Cardiac fibroblast (primary cell): ENCODE data around the gene RCBTB2.

ENCODE experiments used
- DNase-seq, 2 donors: peaks; one replicate each; pipeline versions ENCODE4 v3.0.0 to v3.0.0-alpha.2; 2010; ENCODE audit warnings: low read depth in 2 of 2
- H3K4me3 ChIP-seq, 2 donors: replicated peaks in 1 of 2; 1 replicate in 1 of 2; 2 replicates in 1 of 2; pipeline ENCODE4 v1.5.1; 2011; ENCODE audit warnings: low read depth in 2 of 2, low read length in 2 of 2, mild to moderate bottlenecking in 2 of 2, moderate library complexity in 1 of 2
- TF ChIP-seq, protein P1 (sequence below): IDR thresholded peaks from one replicate; pipeline ENCODE4 v1.5.1; 2011; ENCODE audit warnings: low read depth, mild to moderate bottlenecking, low read length, inconsistent platforms

Gene RCBTB2

DNA sequence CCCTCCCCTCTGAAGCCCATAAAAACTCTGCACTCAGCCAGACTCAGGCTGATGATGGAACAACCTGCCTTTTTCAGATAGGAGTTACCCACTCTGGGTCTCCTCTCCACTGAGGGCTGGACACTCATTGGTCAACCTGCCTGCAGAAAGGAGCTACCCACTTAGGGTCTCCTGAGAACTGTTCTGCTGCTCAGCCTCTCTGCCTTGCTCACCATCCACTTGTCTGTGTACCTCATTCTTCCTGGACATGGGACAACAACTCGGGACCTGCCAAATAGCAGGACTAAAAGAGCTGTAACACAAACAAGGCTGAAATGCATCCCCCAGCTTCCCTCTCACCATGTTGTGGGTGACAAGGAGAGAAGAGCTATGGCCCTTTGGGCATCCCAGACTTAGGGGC is 18.4 kb upstream of the RCBTB2 start:
- TF ChIP-seq, protein P1, sequence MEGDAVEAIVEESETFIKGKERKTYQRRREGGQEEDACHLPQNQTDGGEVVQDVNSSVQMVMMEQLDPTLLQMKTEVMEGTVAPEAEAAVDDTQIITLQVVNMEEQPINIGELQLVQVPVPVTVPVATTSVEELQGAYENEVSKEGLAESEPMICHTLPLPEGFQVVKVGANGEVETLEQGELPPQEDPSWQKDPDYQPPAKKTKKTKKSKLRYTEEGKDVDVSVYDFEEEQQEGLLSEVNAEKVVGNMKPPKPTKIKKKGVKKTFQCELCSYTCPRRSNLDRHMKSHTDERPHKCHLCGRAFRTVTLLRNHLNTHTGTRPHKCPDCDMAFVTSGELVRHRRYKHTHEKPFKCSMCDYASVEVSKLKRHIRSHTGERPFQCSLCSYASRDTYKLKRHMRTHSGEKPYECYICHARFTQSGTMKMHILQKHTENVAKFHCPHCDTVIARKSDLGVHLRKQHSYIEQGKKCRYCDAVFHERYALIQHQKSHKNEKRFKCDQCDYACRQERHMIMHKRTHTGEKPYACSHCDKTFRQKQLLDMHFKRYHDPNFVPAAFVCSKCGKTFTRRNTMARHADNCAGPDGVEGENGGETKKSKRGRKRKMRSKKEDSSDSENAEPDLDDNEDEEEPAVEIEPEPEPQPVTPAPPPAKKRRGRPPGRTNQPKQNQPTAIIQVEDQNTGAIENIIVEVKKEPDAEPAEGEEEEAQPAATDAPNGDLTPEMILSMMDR, result no peak
- H3K4me3 ChIP-seq, result no peak overlapping the region
- no peak for DNase-seq

DNA sequence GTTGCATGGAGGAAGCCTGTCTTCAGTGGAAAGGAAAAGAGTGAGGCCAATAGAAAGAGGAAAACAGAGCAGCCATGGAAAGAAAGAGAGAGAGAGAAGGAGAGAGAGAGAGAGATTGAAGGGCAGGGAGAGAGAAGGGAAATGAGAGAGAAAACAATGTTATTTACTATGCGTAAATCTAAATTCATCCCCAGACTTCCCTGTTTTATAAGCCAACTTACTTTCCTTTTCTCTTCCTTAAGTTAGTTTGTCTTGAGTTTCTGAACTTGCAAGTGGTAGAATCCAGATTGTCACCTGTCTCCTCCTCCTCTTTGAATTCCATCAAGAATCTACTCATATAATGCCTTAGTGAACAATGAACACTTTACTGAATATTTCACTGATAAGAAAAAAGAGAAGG is 16.8 kb upstream of the RCBTB2 start:
- H3K4me3 ChIP-seq, result no peak overlapping the region
- no peak for DNase-seq
- TF ChIP-seq, protein P1, result no peak

DNA sequence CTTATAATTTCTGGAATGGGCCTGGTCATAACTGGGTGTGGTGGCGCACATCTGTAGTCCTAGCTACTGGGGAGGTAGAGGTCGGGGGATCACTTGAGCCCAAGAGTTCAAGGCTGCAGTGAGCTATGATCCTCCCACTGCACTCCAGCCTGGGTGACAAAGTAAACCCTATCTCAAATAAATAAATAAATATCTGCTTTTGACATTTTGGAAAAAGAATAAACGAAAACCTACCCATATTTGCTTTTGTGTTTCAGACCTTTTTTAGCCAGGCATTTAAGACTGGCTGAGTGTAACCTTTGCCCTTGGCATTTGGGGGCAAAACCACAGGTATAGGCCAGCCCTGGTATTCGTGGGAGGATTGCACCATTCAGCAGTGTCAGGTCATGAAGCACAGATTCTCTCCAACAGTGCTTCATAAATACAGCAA is 14.8 kb upstream of the RCBTB2 start:
- TF ChIP-seq, protein P1, result no peak
- DNase-seq, result no peak
- H3K4me3 ChIP-seq, result no peak overlapping the region

DNA sequence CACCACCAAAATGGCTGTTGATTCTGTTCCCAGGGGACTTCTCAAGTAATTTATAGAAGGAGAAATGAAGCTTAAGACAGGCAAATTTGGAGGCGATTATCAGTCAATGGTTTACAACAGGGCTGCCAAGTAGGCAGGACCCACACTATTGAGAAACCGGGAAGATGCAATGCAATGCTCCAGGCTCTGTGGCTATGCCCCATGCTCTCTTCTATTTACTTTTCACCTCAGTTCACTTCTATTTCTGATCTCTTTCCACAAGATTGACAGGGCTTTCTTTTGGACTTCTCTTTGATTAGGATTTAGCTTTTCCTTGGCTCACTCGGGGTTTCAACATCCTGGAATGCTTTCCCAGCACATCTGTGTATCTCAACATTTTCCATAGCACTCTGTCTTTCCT is 12.7 kb upstream of the RCBTB2 start:
- DNase-seq, result no peak
- TF ChIP-seq, protein P1, result no peak
- H3K4me3 ChIP-seq, result no peak overlapping the region

DNA sequence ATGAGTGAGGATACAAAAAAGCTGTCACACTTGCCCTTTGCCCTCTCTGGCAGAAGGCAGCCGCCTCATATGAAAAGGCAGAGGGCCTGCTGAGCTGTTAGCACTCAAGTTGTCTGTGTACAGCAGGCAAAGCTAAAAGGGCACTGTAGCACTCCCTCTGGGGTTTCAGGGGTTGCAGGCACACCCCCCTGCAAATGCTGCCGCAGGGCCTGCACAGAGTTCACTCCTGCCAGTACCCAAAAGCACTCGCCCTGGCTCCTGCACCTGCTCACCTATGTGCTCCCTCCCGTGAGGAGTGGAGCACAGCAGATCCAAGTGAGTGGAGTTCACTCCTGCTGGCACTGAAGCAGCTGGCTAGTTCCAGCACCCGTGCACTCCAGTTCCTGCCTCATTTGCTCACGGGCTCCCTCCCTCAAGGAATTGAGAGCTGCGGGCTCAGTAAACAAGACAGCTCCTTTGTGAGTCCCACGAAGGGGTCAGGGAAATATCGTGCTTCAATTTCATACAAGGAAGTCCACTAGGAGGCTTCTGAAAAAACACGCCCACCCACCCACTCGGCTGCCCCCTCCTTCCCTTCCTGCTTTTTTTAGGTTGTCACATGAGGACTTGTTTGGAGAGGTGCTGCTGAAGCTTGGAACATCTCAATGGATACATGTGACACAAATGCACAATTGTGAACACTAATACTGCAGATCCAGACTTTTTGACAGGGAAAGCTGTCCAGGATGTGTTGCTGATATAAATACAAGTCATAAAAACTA is 9.9 kb upstream of the RCBTB2 start:
- TF ChIP-seq, protein P1, result peak; percentile 5
- no peak overlapping the region for H3K4me3 ChIP-seq
- peak; percentile 21 to 63 for DNase-seq

DNA sequence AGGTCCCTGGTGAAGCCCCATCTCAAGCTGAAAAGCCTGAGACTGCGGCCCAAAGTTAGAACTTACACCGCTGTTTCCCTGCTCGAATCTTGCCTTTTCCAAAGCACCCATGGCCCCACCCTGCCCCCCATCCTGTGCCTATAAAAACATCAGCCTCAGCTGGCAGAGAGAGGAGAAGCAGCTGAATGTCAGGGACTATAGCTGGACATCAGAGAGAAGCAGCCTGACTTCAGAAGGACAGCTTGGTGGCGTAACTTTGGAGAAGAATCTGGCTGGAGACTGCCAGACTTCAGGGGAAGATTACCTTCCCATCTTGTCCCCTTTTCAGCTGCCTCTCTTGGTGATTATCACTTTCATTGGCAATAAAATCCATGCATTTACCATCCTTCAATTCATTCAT is 9.3 kb upstream of the RCBTB2 start:
- no peak overlapping the region for H3K4me3 ChIP-seq
- no peak for DNase-seq
- TF ChIP-seq, protein P1, result no peak

DNA sequence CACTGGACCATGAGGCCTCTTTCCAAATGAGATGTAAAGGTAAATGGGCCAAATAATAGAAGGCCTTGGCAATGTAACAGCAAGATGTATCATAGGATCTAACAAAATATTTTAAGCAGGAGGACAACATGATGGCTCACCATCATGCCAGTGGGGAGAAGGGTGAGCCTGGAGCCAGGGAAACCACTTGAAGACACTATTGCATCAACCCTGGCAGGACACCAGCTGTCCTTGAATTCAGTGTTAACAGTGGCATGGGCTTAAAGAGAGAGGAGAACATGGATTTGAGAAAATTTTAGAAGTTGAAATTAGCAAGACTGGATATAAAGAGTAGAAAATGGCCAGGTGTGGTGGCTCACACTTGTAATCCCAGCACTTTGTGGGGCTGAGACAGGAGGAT is 6.7 kb upstream of the RCBTB2 start:
- H3K4me3 ChIP-seq, result no peak overlapping the region
- TF ChIP-seq, protein P1, result no peak
- DNase-seq, result peak; percentile 13 to 20
